ENCODE data around the gene LPP.

The LPP gene

GRCh38 chr3:188926741-188927511 lies 773.0 kb downstream of the LPP start:
- Histone ChIP-seq H3K9me2 (replicated peaks; ENCODE audit: control insufficient read depth, low read length) (no peaks in the 10 kb centered on the region), H3F3A (ENCODE audit: control insufficient read depth, insufficient read depth) (no peaks in the 10 kb centered on the region), H3K27me3 (ENCODE audit: control insufficient read depth, low read length) (no peaks in the 10 kb centered on the region), H3K36me3 (ENCODE audit: control insufficient read depth, low read length) (no peaks in the 10 kb centered on the region), H3K27ac (ENCODE audit: low read depth, low read length) (no peak overlapping the region), H3K4me2 (ENCODE audit: low read length) (no peak overlapping the region), H3K9me3 (ENCODE audit: control insufficient read depth, insufficient read depth, low read length) (no peaks in the 10 kb centered on the region), H3K79me2 (ENCODE audit: control insufficient read depth, low read length) (no peaks in the 10 kb centered on the region), H4K20me1 (ENCODE audit: control insufficient read depth, insufficient read depth, low read depth, low read length) (no peaks in the 10 kb centered on the region), H3K4me1 (ENCODE audit: control insufficient read depth, low read length) (peaks cover 15% of the 10 kb centered on the region), H3K4me3 (ENCODE audit: low read length) (no peak overlapping the region)
- TF ChIP-seq CTCF (IDR thresholded peaks at IDR 0.05; ENCODE audit: low read depth, low read length, poor library complexity, severe bottlenecking) (no peak), EZH2phosphoT487 (IDR thresholded peaks at IDR 0.05; ENCODE audit: borderline replicate concordance, low read length) (no peak)

- H3K27ac ChIP-seq (ENCODE audit: low read depth, low read length): no peak overlapping the region
Observed at GRCh38 chr3:188927971-188928370, 774.0 kb downstream of the LPP start.

GRCh38 chr3:188929137-188929536 lies 775.2 kb downstream of the LPP start:
- Histone ChIP-seq H3K36me3 (ENCODE audit: control insufficient read depth, low read length) (no peaks in the 10 kb centered on the region), H3K27ac (ENCODE audit: low read depth, low read length) (no peak overlapping the region), H3K9me2 (replicated peaks; ENCODE audit: control insufficient read depth, low read length) (no peaks in the 10 kb centered on the region), H3K4me1 (ENCODE audit: control insufficient read depth, low read length) (peaks cover 15% of the 10 kb centered on the region), H4K20me1 (ENCODE audit: control insufficient read depth, insufficient read depth, low read depth, low read length) (no peaks in the 10 kb centered on the region), H3K4me3 (ENCODE audit: low read length) (no peak overlapping the region), H3K27me3 (ENCODE audit: control insufficient read depth, low read length) (no peaks in the 10 kb centered on the region), H3K4me2 (ENCODE audit: low read length) (no peak overlapping the region), H3F3A (ENCODE audit: control insufficient read depth, insufficient read depth) (no peaks in the 10 kb centered on the region), H3K9me3 (ENCODE audit: control insufficient read depth, insufficient read depth, low read length) (no peaks in the 10 kb centered on the region), H3K79me2 (ENCODE audit: control insufficient read depth, low read length) (no peaks in the 10 kb centered on the region)
- TF ChIP-seq EZH2phosphoT487 (IDR thresholded peaks at IDR 0.05; ENCODE audit: borderline replicate concordance, low read length) (no peak), CTCF (IDR thresholded peaks at IDR 0.05; ENCODE audit: low read depth, low read length, poor library complexity, severe bottlenecking) (no peak)

More at GRCh38 chr3:188927971-188928370, 774.0 kb downstream of the LPP start:
- H3K4me3 ChIP-seq (ENCODE audit: low read length): no peak overlapping the region
- no peaks in the 10 kb centered on the region for H3K9me3 ChIP-seq (ENCODE audit: control insufficient read depth, insufficient read depth, low read length)
- H3K4me2 ChIP-seq (ENCODE audit: low read length): no peak overlapping the region
- peaks cover 15% of the 10 kb centered on the region for H3K4me1 ChIP-seq (ENCODE audit: control insufficient read depth, low read length)
- H3K27me3 ChIP-seq (ENCODE audit: control insufficient read depth, low read length): no peaks in the 10 kb centered on the region
- no peaks in the 10 kb centered on the region for H3K9me2 ChIP-seq (replicated peaks; ENCODE audit: control insufficient read depth, low read length)
- H4K20me1 ChIP-seq (ENCODE audit: control insufficient read depth, insufficient read depth, low read depth, low read length): no peaks in the 10 kb centered on the region
- H3K36me3 ChIP-seq (ENCODE audit: control insufficient read depth, low read length): no peaks in the 10 kb centered on the region
- TF ChIP-seq CTCF (IDR thresholded peaks at IDR 0.05; ENCODE audit: low read depth, low read length, poor library complexity, severe bottlenecking) (no peak), EZH2phosphoT487 (IDR thresholded peaks at IDR 0.05; ENCODE audit: borderline replicate concordance, low read length) (no peak)
- no peaks in the 10 kb centered on the region for H3K79me2 ChIP-seq (ENCODE audit: control insufficient read depth, low read length)
- no peaks in the 10 kb centered on the region for H3F3A ChIP-seq (ENCODE audit: control insufficient read depth, insufficient read depth)
